WTC11 (cell line): ENCODE results near the gene ZC3H8. TPM values are rescaled to one million over a fixed set of nuclear protein-coding genes. Genes with fewer than 3 reads are reported as not detected.

Experiments used
- ATAC-seq: fragments of 200-7000 bp; cut with Tn5 transposase; 2 replicates; pipeline ENCODE4 v1.10.0; 2021; ENCODE audit warnings: mild to moderate bottlenecking, moderate library complexity
- CTCF ChIA-PET: fragments of 300-600 bp; sonication (Branson Sonifier 250); formaldehyde crosslinking; loops from one replicate; lab custom pipeline; 2021; ENCODE audit warnings: antibody characterized with exemption; lab: Charles Lee
- POLR2A ChIA-PET: fragments of 350-600 bp; sonication (Branson Sonifier 250); formaldehyde crosslinking; loops from one replicate; lab custom pipeline; 2021; ENCODE audit warnings: antibody characterized with exemption; lab: Charles Lee
- DNase-seq: peaks from one replicate; pipeline ENCODE4 v3.0.0; 2021; ENCODE audit warnings: low spot score
- H3K27ac Mint-ChIP-seq: 2 replicates; pipeline ENCODE4 v1.8.0; 2021; ENCODE audit warnings: mixed read lengths
- H3K27me3 Mint-ChIP-seq: 2 replicates; pipeline ENCODE4 v1.8.0; 2021; ENCODE audit warnings: low read depth, mild to moderate bottlenecking, moderate library complexity, mixed read lengths
- H3K36me3 Mint-ChIP-seq: 2 replicates; pipeline ENCODE4 v1.8.0; 2021; ENCODE audit warnings: mixed read lengths
- H3K4me1 Mint-ChIP-seq: 2 replicates; pipeline ENCODE4 v1.8.0; 2022; ENCODE audit warnings: mixed read lengths
- H3K4me3 Mint-ChIP-seq: 2 replicates; pipeline ENCODE4 v1.8.0; 2021; ENCODE audit warnings: mild to moderate bottlenecking, moderate library complexity, mixed read lengths
- H3K9me3 Mint-ChIP-seq: 2 replicates; pipeline ENCODE4 v1.8.0; 2021; ENCODE audit warnings: mixed read lengths
- CREB1 ChIP-seq: sonication (generic); formaldehyde crosslinking; IDR thresholded peaks from 2 replicates; pipeline ENCODE4 v1.8.0; 2023; ENCODE audit warnings: mild to moderate bottlenecking, missing genetic modification reagents
- GTF2I ChIP-seq: fragments of 250-450 bp; sonication (Bioruptor Pico); conservative IDR thresholded peaks from 2 replicates; pipeline ENCODE4 v1.4.0; 2021; ENCODE audit warnings: mild to moderate bottlenecking
- HMGA2 ChIP-seq: fragments of 250-450 bp; sonication (Bioruptor Pico); IDR thresholded peaks from 2 replicates; pipeline ENCODE4 v1.4.0; 2021; ENCODE audit warnings: mild to moderate bottlenecking, moderate library complexity
- JAZF1 ChIP-seq: fragments of 250-450 bp; sonication (Bioruptor Pico); IDR thresholded peaks from 2 replicates; pipeline ENCODE4 v1.9.0; 2021; ENCODE audit warnings: moderate library complexity, mild to moderate bottlenecking, inconsistent platforms
- JUN ChIP-seq: sonication (generic); formaldehyde crosslinking; IDR thresholded peaks from 2 replicates; pipeline ENCODE4 v1.8.0; 2023; ENCODE audit warnings: mild to moderate bottlenecking, missing genetic modification reagents
- KAT7 ChIP-seq: sonication (generic); formaldehyde crosslinking; IDR thresholded peaks from 2 replicates; pipeline ENCODE4 v1.8.1; 2023; ENCODE audit warnings: missing genetic modification reagents, mild to moderate bottlenecking, borderline replicate concordance
- MYBL2 ChIP-seq: sonication (generic); formaldehyde crosslinking; IDR thresholded peaks from 2 replicates; pipeline ENCODE4 v1.8.1; 2023; ENCODE audit warnings: mild to moderate bottlenecking, moderate library complexity, missing genetic modification reagents
- NR1H2 ChIP-seq: sonication (generic); formaldehyde crosslinking; IDR thresholded peaks from 2 replicates; pipeline ENCODE4 v1.9.0; 2021; ENCODE audit warnings: mild to moderate bottlenecking, moderate library complexity, missing genetic modification reagents
- RORB ChIP-seq: fragments of 250-450 bp; sonication (Bioruptor Pico); IDR thresholded peaks from 2 replicates; pipeline ENCODE4 v1.9.0; 2021; ENCODE audit warnings: mild to moderate bottlenecking
- SMAD4 ChIP-seq: sonication (generic); formaldehyde crosslinking; IDR thresholded peaks from 2 replicates; pipeline ENCODE4 v1.8.0; 2022; ENCODE audit warnings: mild to moderate bottlenecking, missing genetic modification reagents
- ZBTB21 ChIP-seq: sonication (generic); formaldehyde crosslinking; IDR thresholded peaks from 2 replicates; pipeline ENCODE4 v1.8.1; 2023; ENCODE audit warnings: mild to moderate bottlenecking, missing genetic modification reagents, borderline replicate concordance
- ZNF219 ChIP-seq: sonication (generic); formaldehyde crosslinking; IDR thresholded peaks from 2 replicates; pipeline ENCODE4 v1.8.0; 2023; ENCODE audit warnings: missing genetic modification reagents, mild to moderate bottlenecking, borderline replicate concordance
- ZNF423 ChIP-seq: fragments of 250-450 bp; sonication (Bioruptor Pico); IDR thresholded peaks from 2 replicates; pipeline ENCODE4 v2.1.2; 2022; ENCODE audit warnings: mild to moderate bottlenecking, moderate library complexity
- total RNA-seq: library from RNA; stranded (reverse); gene quantifications from 3 replicates; pipeline ENCODE4 v1.2.3, GENCODE V29; 2021
- TF ChIP-seq, protein P1 (sequence below): fragments of 250-450 bp; sonication (Bioruptor Pico); IDR thresholded peaks from 2 replicates; pipeline ENCODE4 v1.8.0; 2021; ENCODE audit warnings: mild to moderate bottlenecking
- TF ChIP-seq, protein P2 (sequence below): sonication (generic); formaldehyde crosslinking; IDR thresholded peaks from 2 replicates; pipeline ENCODE4 v1.8.0; 2023; ENCODE audit warnings: mild to moderate bottlenecking, missing genetic modification reagents
- TF ChIP-seq, protein P3 (sequence below): fragments of 200-600 bp; IDR thresholded peaks from 2 replicates; pipeline ENCODE4 v1.8.0; 2022; ENCODE audit warnings: antibody characterized with exemption
- TF ChIP-seq, protein P4 (sequence below): fragments of 250-450 bp; sonication (Bioruptor Pico); IDR thresholded peaks from 2 replicates; pipeline ENCODE4 v1.9.0; 2021; ENCODE audit warnings: mild to moderate bottlenecking
- TF ChIP-seq, protein P5 (sequence below): sonication (generic); formaldehyde crosslinking; IDR thresholded peaks from 2 replicates; pipeline ENCODE4 v1.8.1; 2023; ENCODE audit warnings: mild to moderate bottlenecking, missing genetic modification reagents

ZC3H8 gene
- total RNA-seq, 1 experiment from 2014 or later = 5.7 TPM

DNA sequence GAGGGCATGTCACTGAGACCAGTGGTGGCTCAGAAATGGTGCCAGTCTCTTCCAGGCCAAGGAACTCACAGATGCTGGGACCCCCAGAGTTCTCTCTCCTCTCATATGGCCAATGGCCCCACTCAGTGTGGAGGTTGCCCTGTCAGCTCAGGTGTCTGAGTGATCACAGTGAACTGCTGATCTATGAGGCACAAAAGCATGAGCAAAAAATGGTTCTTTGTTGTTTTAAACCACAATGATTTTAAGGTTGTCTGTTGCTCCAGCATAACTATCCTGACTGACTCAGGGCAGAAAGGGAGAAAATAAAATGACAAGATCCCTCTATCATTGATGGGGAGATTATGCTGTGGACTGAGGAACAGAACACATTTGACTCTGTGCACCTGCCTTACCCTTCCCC, 58.9 kb downstream of the ZC3H8 start (continued):
- TF ChIP-seq, protein P1, sequence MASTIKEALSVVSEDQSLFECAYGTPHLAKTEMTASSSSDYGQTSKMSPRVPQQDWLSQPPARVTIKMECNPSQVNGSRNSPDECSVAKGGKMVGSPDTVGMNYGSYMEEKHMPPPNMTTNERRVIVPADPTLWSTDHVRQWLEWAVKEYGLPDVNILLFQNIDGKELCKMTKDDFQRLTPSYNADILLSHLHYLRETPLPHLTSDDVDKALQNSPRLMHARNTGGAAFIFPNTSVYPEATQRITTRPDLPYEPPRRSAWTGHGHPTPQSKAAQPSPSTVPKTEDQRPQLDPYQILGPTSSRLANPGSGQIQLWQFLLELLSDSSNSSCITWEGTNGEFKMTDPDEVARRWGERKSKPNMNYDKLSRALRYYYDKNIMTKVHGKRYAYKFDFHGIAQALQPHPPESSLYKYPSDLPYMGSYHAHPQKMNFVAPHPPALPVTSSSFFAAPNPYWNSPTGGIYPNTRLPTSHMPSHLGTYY = no peak
- TF ChIP-seq ZNF423 (CRISPR knock-in tag) (no peak), KAT7 (CRISPR knock-in tag) (no peak), JAZF1 (no peak), ZBTB21 (CRISPR knock-in tag) (no peak), HMGA2 (no peak), RORB (CRISPR knock-in tag) (no peak)
- TF ChIP-seq, protein P2, sequence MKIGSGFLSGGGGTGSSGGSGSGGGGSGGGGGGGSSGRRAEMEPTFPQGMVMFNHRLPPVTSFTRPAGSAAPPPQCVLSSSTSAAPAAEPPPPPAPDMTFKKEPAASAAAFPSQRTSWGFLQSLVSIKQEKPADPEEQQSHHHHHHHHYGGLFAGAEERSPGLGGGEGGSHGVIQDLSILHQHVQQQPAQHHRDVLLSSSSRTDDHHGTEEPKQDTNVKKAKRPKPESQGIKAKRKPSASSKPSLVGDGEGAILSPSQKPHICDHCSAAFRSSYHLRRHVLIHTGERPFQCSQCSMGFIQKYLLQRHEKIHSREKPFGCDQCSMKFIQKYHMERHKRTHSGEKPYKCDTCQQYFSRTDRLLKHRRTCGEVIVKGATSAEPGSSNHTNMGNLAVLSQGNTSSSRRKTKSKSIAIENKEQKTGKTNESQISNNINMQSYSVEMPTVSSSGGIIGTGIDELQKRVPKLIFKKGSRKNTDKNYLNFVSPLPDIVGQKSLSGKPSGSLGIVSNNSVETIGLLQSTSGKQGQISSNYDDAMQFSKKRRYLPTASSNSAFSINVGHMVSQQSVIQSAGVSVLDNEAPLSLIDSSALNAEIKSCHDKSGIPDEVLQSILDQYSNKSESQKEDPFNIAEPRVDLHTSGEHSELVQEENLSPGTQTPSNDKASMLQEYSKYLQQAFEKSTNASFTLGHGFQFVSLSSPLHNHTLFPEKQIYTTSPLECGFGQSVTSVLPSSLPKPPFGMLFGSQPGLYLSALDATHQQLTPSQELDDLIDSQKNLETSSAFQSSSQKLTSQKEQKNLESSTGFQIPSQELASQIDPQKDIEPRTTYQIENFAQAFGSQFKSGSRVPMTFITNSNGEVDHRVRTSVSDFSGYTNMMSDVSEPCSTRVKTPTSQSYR = no peak

DNA sequence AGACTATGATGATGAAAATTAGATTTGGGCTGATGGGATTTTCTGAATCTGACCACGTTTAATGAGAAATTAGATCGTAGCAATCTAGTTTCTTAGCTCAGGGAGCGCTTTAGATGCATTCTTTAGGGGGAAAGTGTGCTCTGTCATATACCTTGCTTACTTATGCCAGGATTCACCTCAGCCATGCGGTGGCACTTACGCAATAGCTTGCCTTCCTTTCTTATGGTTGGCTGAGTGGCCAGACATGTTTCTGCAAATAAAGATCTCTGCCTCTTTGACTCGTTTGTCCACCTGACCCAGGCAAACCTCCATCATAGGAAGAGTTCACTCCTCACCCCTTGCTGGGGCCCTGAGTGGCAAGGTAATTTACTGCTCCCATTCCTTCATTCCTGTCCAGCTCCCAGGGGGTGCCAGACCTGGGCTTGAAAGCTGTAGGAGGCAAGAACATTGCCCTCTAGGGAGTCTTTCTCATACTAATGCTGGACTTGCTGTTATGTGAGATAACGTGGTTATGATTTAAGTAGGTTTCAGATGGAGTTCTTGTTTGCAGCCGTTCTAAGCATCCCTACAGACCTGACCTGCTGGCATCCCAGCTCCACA, 59.6 kb downstream of the ZC3H8 start:
- CTCF ChIA-PET = interaction anchor here (0.5 kb wide), 1 partner anchor 94 kb away, joined by 4 read pairs; no protein-coding TSS in a partner anchor
- no peak overlapping the region for H3K4me3 Mint-ChIP-seq
- no peaks in the 10 kb centered on the region for H3K27me3 Mint-ChIP-seq
- H3K4me1 Mint-ChIP-seq = no peaks in the 10 kb centered on the region
- H3K36me3 Mint-ChIP-seq = no peaks in the 10 kb centered on the region
- ATAC-seq (no peak), DNase-seq (no peak)
- POLR2A ChIA-PET = no interaction called here
- peaks cover 8% of the 10 kb centered on the region for H3K9me3 Mint-ChIP-seq
- no peak overlapping the region for H3K27ac Mint-ChIP-seq
- no peak for TF ChIP-seq GTF2I (CRISPR knock-in tag)
- 0 out of 2 replicates have a peak, but pooled peaks have one; percentile 8 for TF ChIP-seq ZNF423 (CRISPR knock-in tag)
- no peak for TF ChIP-seq NR1H2

DNA sequence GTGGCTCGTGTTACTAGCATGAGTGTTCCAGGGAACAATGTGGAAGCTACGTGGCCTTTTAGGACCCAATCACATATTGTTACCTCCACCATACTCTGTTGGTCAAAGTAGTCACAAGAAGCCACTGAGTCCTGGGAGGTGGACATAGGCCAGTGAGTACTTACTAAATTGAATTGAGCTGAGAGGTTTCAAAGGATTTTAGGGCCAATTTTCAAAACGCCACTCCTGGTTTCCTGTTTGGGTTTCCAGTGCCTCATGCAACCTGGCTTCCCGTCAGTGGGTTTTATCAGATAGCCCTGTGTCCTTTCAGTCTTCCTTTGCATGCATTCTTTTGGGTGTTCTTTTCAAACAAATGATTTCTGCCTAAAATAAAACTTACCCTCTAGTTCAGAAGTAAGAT, 60.4 kb downstream of the ZC3H8 start:
- Mint-ChIP-seq H3K27me3 (no peaks in the 10 kb centered on the region), H3K4me3 (no peak overlapping the region), H3K4me1 (no peaks in the 10 kb centered on the region), H3K36me3 (no peaks in the 10 kb centered on the region), H3K9me3 (peaks cover under 1% of the 10 kb centered on the region; the same call in 1 of the 2 replicates), H3K27ac (no peak overlapping the region)
- ChIA-PET CTCF (no interaction called here), POLR2A (interaction anchor here (1.2 kb wide), 1 partner anchor 383 kb away, joined by 9 read pairs; no protein-coding TSS in a partner anchor)
- DNase-seq (no peak), ATAC-seq (no peak)
- TF ChIP-seq MYBL2 (no peak), GTF2I (CRISPR knock-in tag) (no peak), SMAD4 (CRISPR knock-in tag) (no peak), CREB1 (CRISPR knock-in tag) (no peak), NR1H2 (no peak), ZNF219 (CRISPR knock-in tag) (no peak), JUN (no peak)
- TF ChIP-seq, protein P3, sequence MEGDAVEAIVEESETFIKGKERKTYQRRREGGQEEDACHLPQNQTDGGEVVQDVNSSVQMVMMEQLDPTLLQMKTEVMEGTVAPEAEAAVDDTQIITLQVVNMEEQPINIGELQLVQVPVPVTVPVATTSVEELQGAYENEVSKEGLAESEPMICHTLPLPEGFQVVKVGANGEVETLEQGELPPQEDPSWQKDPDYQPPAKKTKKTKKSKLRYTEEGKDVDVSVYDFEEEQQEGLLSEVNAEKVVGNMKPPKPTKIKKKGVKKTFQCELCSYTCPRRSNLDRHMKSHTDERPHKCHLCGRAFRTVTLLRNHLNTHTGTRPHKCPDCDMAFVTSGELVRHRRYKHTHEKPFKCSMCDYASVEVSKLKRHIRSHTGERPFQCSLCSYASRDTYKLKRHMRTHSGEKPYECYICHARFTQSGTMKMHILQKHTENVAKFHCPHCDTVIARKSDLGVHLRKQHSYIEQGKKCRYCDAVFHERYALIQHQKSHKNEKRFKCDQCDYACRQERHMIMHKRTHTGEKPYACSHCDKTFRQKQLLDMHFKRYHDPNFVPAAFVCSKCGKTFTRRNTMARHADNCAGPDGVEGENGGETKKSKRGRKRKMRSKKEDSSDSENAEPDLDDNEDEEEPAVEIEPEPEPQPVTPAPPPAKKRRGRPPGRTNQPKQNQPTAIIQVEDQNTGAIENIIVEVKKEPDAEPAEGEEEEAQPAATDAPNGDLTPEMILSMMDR = no peak
- TF ChIP-seq, protein P4, sequence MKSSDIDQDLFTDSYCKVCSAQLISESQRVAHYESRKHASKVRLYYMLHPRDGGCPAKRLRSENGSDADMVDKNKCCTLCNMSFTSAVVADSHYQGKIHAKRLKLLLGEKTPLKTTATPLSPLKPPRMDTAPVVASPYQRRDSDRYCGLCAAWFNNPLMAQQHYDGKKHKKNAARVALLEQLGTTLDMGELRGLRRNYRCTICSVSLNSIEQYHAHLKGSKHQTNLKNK (CRISPR knock-in tag) = no peak
- TF ChIP-seq, protein P1 = no peak
- TF ChIP-seq, protein P5, sequence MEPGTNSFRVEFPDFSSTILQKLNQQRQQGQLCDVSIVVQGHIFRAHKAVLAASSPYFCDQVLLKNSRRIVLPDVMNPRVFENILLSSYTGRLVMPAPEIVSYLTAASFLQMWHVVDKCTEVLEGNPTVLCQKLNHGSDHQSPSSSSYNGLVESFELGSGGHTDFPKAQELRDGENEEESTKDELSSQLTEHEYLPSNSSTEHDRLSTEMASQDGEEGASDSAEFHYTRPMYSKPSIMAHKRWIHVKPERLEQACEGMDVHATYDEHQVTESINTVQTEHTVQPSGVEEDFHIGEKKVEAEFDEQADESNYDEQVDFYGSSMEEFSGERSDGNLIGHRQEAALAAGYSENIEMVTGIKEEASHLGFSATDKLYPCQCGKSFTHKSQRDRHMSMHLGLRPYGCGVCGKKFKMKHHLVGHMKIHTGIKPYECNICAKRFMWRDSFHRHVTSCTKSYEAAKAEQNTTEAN (CRISPR knock-in tag) = no peak
